GM12864 (cell line): ENCODE data around the gene IL1A.
A peak's percentile ranks its signal among the peaks of the same experiment; 100 is the strongest.

Experiments
- DNase-seq: peaks from one replicate; pipeline ENCODE4 v3.0.0-alpha.2; 2011; ENCODE audit warnings: low read depth
- H3K4me3 ChIP-seq: 2 replicates; pipeline ENCODE4 v1.5.1; 2011; ENCODE audit warnings: mild to moderate bottlenecking, low read depth, low read length, control low read depth
- TF ChIP-seq, protein P1 (sequence below): IDR thresholded peaks from 2 replicates; pipeline ENCODE4 v1.5.1; 2011; ENCODE audit warnings: low read depth, mild to moderate bottlenecking, moderate library complexity, low read length, control low read depth, inconsistent platforms; ENCODE audit errors: missing control alignments

The IL1A gene

DNA sequence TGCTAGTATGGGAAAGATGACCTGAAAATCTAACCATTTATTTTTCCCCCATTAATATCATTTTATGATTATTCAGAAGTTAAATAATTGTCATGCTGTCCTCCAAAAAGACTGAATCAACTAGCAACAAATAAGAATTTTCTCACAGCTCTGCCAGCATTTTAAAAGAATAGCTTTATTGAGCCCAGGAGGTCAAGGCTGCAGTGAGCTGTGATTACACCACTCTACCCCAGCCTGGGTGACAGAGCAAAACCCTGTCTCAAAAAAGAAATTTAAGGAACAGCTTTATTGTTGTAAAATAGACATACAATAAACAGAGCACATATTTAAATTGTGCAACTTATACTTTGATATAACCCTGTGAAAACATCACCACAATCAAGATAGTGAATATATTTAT, 24.8 kb upstream of the IL1A start:
- TF ChIP-seq, protein P1, sequence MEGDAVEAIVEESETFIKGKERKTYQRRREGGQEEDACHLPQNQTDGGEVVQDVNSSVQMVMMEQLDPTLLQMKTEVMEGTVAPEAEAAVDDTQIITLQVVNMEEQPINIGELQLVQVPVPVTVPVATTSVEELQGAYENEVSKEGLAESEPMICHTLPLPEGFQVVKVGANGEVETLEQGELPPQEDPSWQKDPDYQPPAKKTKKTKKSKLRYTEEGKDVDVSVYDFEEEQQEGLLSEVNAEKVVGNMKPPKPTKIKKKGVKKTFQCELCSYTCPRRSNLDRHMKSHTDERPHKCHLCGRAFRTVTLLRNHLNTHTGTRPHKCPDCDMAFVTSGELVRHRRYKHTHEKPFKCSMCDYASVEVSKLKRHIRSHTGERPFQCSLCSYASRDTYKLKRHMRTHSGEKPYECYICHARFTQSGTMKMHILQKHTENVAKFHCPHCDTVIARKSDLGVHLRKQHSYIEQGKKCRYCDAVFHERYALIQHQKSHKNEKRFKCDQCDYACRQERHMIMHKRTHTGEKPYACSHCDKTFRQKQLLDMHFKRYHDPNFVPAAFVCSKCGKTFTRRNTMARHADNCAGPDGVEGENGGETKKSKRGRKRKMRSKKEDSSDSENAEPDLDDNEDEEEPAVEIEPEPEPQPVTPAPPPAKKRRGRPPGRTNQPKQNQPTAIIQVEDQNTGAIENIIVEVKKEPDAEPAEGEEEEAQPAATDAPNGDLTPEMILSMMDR, result no peak
- no peak for DNase-seq

DNA sequence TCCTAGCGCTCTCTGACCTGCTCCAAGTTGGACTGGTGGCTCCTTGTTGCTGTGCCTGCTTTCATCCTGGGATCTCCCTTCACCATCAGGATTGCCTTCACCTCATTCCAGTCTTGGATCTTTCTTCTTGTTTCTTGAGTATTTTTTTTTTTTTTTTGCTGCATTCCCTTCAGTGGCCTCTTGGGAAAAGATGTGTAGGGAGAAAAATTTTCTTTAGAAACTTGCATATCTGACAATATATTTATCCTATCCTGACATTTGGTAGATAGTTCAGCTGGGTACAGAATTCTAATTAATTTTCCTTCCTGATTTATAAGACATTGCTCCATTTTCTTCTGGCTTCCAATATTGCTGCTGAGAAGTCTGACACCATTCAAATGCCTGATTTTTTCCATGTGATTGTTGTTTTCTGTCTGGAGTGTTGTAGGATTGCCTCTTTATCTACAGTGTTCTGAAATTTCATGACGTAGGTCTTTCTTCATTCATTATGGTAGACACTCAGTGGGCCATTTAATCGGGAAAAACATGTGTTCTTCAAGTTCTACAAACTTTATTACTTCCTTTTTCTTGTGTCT, 23.0 kb upstream of the IL1A start:
- no peak overlapping the region for H3K4me3 ChIP-seq
- no peak for DNase-seq
- TF ChIP-seq, protein P1, result no peak

More for the DNA sequence above, 24.8 kb upstream of the IL1A start:
- no peak overlapping the region for H3K4me3 ChIP-seq

DNA sequence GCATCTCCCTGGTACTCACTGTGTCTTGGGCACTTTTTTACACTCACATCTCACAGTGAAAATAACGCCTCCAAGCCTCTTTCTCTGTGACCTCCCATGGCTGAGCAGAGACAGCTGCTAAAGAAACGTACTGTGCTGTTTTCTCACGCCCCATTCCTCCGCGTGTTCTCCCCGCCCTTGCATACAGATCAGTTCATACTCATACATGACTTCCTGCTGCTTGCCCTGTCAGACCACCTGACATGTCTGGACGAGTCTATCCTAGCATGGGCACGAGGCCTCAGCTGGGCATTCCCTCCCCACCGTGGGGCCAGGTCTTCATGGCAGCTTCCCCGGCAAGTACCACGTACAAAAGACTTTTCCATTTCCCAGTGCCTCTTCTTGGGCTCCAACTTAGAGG, 21.2 kb upstream of the IL1A start:
- peak; percentile 71 for DNase-seq

DNA sequence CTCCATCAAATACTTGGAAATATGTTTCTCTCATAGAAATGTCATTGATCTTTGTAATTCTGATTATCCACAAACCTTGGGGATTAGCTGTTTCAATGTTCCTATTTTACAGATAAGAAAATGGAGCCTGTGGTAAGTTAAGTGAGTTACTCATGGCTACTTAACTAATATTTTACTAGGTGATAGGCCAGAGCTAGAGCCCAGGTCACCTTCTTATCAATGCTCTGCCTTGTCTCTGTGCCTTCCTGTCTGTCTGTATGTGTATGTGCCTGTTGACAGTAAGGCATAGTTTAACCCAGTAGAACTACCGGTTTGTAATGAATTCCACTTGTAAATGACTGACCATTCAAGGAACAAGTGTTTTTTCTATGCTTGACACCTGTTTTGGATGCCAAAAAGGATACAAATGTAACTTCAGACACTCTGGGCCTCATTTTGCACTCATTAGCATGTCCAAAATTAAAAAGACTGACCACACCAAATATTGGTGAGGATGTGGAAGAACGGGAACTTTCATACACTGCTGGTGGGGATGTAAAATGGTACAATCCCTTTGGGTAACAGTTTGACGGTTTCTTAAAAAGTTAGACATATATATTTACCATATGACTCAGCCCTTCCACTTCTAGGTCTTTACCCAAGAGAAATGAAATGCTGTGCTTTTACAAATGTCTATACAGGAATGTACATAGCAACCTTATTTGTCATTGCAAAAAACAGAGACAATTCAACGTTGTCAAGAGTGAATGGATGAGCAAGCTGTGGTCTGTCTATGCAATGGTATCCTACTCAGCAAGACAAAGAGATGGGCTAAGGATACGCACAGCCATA, 19.6 kb upstream of the IL1A start:
- no peak for DNase-seq
- no peak overlapping the region for H3K4me3 ChIP-seq
- TF ChIP-seq, protein P1, result no peak

More for the DNA sequence above, 21.2 kb upstream of the IL1A start:
- TF ChIP-seq, protein P1, result no peak
- no peak overlapping the region for H3K4me3 ChIP-seq

DNA sequence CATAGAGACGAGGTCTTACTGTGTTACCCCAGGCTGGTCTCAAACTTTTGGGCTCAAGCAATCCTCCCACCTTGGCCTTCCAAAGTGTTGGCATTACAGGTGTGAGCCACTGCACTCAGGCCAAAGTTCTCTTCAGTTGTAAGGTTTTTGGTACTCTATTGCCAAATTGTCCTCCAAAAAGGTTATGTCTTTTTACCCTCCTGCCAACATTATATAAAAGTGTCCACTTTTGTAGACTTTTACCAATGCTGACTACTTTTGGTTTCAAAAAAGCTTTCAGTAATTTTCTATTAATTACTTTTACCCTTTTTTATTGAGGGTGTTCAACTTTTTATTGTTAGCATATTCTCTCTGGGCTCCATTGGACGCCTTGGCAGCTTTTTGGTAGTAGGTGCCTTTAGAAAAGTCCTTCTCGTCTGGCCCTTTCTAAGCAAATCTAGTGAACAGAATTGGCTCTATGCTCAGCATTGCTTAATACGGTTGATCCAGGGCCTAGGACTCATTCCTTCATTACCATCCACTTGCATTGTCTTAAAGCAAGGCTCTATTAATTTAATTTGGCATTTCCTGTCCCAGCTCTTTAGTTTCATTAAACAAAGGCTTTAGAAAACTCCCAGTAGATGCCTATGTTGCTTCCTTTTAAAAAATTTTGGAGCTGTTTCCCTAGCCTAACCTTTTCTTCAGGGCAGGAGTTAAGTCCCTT, 16.7 kb upstream of the IL1A start:
- DNase-seq, result no peak
- no peak overlapping the region for H3K4me3 ChIP-seq
- TF ChIP-seq, protein P1, result no peak

DNA sequence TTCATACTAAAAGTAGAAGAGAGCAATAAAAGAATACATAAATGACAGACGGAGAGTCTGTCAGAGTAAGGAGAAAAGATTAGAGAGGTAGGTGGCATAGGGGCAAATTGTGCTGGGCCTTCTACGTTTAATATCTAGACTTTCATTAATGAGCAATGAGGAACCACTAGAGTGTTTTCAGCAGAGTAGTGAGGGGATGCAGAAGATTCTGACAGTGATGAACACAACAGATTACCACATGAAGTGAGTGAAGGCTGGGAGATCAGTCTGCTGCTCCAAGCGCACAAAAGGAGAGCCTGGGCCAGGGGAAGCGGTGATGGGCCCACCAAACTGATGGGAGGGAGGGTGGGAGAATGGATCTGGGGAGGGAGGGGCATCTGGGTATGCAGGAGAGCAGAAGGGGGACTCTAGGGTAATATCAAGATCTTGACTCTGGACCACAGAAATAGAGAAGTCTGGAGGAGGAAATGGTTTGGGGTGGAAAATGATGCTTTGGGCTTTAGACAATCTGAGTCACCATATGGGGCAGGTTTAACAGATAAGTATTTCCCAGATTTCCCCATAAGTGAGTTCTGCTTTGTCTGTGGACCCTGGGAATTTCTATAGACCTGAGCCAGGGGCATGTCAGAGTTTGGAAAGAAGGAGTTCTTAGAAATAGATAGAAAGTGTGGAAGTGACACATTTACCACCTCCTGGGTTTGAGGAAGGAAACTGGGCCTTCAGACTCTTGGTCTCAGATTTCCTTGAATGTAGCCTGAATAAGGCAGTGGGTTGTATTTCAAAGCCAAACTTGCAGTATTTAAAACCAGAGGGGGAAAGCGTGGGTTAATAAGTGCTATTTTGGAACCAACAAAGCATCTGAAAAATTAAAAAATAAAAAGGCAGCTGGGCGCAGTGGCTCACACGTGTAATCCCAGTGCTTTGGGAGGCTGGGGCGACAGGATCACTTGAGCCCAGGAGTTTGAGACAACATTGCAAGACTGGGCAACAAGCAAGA, 15.0 kb upstream of the IL1A start:
- TF ChIP-seq, protein P1, result no peak
- no peak for DNase-seq
- H3K4me3 ChIP-seq, result no peak overlapping the region
